ENCODE data around the gene MYT1.
"Not testable (repeated sequence)": the region's sequence is repeated elsewhere in the genome, so short reads cannot be mapped to it uniquely, and the experiment has no call there.

The MYT1 gene

GRCh38 chr20:64280460-64280843, 116.2 kb downstream of the MYT1 start:
- DNase-seq: no peak

GRCh38 chr20:64283646-64284045, 119.4 kb downstream of the MYT1 start:
- no peak for DNase-seq

- DNase-seq: peak; percentile 53
These were observed 121.6 kb downstream of the MYT1 start for GRCh38 chr20:64285579-64286446.

GRCh38 chr20:64286447-64287263, 122.4 kb downstream of the MYT1 start:
- not testable (repeated sequence) for DNase-seq

- not testable (repeated sequence) for DNase-seq
These were observed 123.0 kb downstream of the MYT1 start for GRCh38 chr20:64287264-64287590.
